Testis (tissue), 3 donors: Measurements from ENCODE around the gene PPIL1. TPM values are rescaled to one million over a fixed set of nuclear protein-coding genes. Genes with fewer than 3 reads are reported as not detected.

Experiments used
- DNase-seq: peaks from one replicate; pipeline ENCODE4 v3.0.0-alpha.2; 2019
- H3K27ac ChIP-seq, 2 donors: fragments of 200-600 bp; sonication (generic); one replicate each; pipeline ENCODE4 v1.5.1; 2019
- H3K27me3 ChIP-seq: fragments of 200-600 bp; sonication (generic); one replicate; pipeline ENCODE4 v1.5.1; 2019
- H3K36me3 ChIP-seq: fragments of 200-600 bp; sonication (generic); one replicate; pipeline ENCODE4 v1.5.1; 2017; ENCODE audit warnings: low read depth; ENCODE audit errors: missing control alignments
- H3K4me1 ChIP-seq: fragments of 200-600 bp; sonication (generic); one replicate; pipeline ENCODE4 v1.5.1; 2019
- H3K4me3 ChIP-seq, 2 donors: fragments of 200-600 bp; sonication (generic); one replicate each; pipeline ENCODE4 v1.5.1; 2017 to 2019
- H3K9me3 ChIP-seq: fragments of 200-600 bp; sonication (generic); one replicate; pipeline ENCODE4 v1.5.1; 2017
- CTCF ChIP-seq, 3 experiments: fragments of 450-650 bp in 2 of 3; fragments of 200-600 bp in 1 of 3; sonication (generic) in 1 of 3; IDR thresholded peaks; one replicate each; pipeline ENCODE4 v1.5.1; 2016 to 2019; ENCODE audit warnings: antibody characterized with exemption in 3 of 3, mild to moderate bottlenecking in 2 of 3, moderate library complexity in 1 of 3
- POLR2A ChIP-seq: fragments of 450-650 bp; IDR thresholded peaks from one replicate; pipeline ENCODE4 v1.6.1; 2017; ENCODE audit warnings: antibody characterized with exemption, mild to moderate bottlenecking, moderate library complexity
- WGBS, 2 donors: methylation state at CpG; one replicate each; pipeline ENCODE4 v1.1.5; 2018; 5-methylcytosine and 5-hydroxymethylcytosine counted together
- intact Hi-C: fragments of 100-400 bp; cut with DNase I; formaldehyde crosslinking; loops from one replicate; pipeline ENCODE4 v1.15.1; 2023; ENCODE audit warnings: low total_unique reads
- polyA plus RNA-seq: library from polyadenylated mRNA; stranded (reverse); fragments of 350-450 nt; fragmentation: Illumina TruSeq; extraction: RNeasy Lipid Tissue Mini Kit (QIAGEN cat#74804); gene quantifications from one replicate; pipeline ENCODE4 v1.2.3, GENCODE V29; 2014; ENCODE audit warnings: low read depth, low replicate concordance; ENCODE audit not compliant: insufficient read depth
- total RNA-seq, 2 donors: library from RNA; depleted of rRNA; stranded (reverse); fragments of >200 nt; gene quantifications; one replicate each; pipeline ENCODE4 v1.2.3, GENCODE V29; 2016

Gene PPIL1
- total and polyA plus RNA-seq, 3 donors from 2014 or later, result 35.0 to 41.2 (median 39.4) TPM

DNA sequence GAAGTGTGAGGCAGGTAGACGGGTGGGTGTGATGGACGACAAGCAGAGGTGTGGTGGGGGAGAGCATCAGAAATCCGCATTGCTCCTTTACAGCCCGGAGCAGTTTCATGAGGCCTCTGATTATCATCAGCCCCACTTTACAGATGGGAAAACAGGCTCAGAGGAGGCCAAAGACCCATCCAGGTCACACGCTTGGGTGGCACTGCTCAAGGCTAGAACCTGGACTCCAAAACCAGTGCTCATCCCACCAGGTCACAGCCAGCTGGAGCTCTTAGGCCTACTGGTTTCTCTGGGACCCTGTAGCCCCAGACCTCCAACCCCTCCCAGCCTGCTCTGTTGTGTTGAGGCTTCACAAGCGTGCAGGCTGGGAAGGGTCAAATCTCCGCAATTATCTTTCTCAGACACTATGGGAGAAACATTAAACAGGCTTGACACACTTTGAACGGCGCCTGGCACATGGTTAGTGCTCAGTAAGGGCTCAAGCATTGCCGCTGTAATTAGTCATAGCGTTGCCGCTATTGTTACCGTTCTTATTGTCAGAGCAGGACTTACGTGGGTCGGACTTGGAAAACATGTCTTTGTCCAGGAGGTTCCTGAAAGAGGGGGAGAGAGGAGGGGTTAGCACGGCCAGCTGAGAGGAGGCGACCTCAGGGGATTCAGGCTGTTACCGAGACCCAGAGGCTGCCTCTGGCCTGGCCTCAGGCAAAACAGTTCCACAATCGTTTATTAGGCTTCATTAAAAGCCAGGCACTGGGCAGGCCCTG lies 51.9 kb downstream of the PPIL1 start:
- Histone ChIP-seq H3K36me3 (no peaks in the 10 kb centered on the region), H3K27me3 (no peaks in the 10 kb centered on the region), H3K9me3 (no peaks in the 10 kb centered on the region), H3K4me1 (peaks cover 10% of the 10 kb centered on the region), H3K4me3 (no peak overlapping the region), H3K27ac (peak overlapping the region in 1 of 2 donors; percentile 38)
- DNase-seq, result no peak
- TF ChIP-seq POLR2A (no peak), CTCF (IDR thresholded peaks at IDR 0.05) (no peak)
- intact Hi-C loops, result no loop called here
- WGBS, 2 donors, result 78 to 81% methylated on average over 18 to 19 of the region's 19 CpGs

DNA sequence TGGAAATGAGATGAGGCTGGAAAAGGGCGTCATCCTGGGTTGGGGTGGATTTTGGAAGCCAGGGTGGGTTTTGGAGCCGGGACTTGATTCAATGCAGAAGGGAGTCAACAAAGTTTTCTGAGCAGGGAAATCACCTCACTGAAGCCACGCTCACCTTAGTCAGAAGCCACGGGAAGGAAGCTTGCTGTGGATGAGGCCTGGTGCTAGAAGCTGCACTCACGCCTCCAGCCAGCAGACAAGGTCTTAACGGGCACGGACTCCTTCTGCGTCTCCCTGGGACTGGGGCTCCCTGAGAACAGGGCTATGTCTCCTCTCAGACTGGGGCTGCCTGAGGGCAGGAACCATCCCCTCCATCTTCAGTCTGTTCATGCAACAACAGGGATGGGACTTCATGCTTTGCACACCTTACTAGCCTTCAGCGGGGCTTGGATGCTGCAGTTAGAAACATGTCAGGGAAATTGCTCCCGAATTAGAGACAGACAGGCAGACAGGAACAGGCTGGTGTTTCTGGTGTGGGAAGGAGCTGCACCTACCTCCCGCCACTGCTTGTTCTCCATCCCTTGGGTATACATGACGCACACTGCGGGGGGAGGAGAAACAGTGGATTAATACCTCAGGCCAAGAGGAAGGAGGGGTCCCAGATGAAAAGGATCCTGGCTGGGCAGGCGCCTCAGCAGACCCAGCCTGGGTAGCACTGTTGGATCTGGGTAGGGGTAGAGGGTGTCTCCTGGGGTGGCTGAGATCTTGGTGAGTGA lies 52.8 kb downstream of the PPIL1 start:
- no peak overlapping the region for H3K27ac ChIP-seq
- WGBS, 2 donors, result 84 to 89% methylated on average over 10 to 14 of the region's 14 CpGs

GRCh38 chr6:36820700-36821580 lies 53.7 kb downstream of the PPIL1 start:
- Histone ChIP-seq H3K4me3 (no peak overlapping the region), H3K27me3 (no peaks in the 10 kb centered on the region), H3K36me3 (no peaks in the 10 kb centered on the region), H3K4me1 (peaks cover 4% of the 10 kb centered on the region), H3K27ac (no peak overlapping the region), H3K9me3 (no peaks in the 10 kb centered on the region)
- no peak for DNase-seq
- TF ChIP-seq POLR2A (no peak), CTCF (IDR thresholded peaks at IDR 0.05) (no peak)
- 70 to 81% methylated on average over 12 of the region's 12 CpGs for WGBS, 2 donors
- intact Hi-C loops, result no loop called here

More for the DNA sequence above, 52.8 kb downstream of the PPIL1 start:
- no peaks in the 10 kb centered on the region for H3K27me3 ChIP-seq
- no peaks in the 10 kb centered on the region for H3K36me3 ChIP-seq
- peaks cover 4% of the 10 kb centered on the region for H3K4me1 ChIP-seq
- H3K9me3 ChIP-seq, result no peaks in the 10 kb centered on the region
- no peak for TF ChIP-seq POLR2A
- TF ChIP-seq CTCF (IDR thresholded peaks at IDR 0.05), result no peak
- no peak for DNase-seq
- H3K4me3 ChIP-seq, result no peak overlapping the region
- intact Hi-C loops, result no loop called here

GRCh38 chr6:36818756-36819155 lies 55.8 kb downstream of the PPIL1 start:
- no peaks in the 10 kb centered on the region for H3K4me1 ChIP-seq
- no peak overlapping the region for H3K27ac ChIP-seq
- H3K27me3 ChIP-seq, result no peaks in the 10 kb centered on the region
- no peaks in the 10 kb centered on the region for H3K36me3 ChIP-seq
- no peak for DNase-seq
- TF ChIP-seq CTCF (IDR thresholded peaks at IDR 0.05), result no peak
- TF ChIP-seq POLR2A, result no peak
- 75 to 90% methylated on average over 4 of the region's 4 CpGs for WGBS, 2 donors
- H3K9me3 ChIP-seq, result no peaks in the 10 kb centered on the region
- H3K4me3 ChIP-seq, result no peak overlapping the region
- intact Hi-C loops, result no loop called here
